HK-2 (cell line): ENCODE data around the gene RHBG.

Source experiments
- DNase-seq: peaks from one replicate; pipeline ENCODE4 v3.0.0-alpha.2; 2018; ENCODE audit not compliant: unreplicated experiment

RHBG gene

DNA sequence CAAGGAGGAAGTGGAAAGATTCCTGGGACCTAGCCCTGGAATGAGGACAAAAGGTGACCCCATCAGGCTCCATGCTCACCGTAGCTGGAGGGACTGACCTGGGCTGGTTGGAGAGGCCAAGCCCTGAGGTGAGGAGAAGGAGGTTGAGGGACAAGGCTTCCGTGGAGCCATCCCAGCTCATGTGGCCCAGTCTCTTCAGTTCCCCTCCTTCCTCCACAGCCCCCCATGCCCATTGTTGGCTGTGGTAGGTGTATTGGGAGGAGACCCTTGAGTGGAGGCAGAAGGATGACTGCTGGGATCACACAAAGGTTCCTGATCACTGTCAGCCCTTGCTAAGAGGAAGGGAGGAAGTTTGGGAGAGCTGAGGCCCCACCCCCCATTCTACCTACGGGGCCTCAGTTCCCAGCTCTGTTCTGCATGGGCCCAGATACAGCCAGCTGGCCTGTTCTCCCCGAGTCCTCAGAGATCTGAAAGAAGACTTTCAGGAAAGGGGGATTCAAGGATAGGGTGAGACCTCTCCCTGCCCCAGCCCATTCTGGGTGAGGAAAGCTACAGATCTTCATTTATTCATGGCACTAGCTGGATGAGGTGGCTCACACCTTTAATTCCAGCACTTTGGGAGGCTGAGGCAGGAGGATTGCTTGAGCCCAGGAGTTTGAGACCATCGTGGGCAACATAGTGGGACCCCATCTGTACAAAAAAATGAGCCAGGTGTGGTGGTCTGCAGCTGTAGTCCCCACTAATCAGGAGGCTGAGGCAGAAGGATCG lies 17.3 kb downstream of the RHBG start:
- DNase-seq: no peak

DNA sequence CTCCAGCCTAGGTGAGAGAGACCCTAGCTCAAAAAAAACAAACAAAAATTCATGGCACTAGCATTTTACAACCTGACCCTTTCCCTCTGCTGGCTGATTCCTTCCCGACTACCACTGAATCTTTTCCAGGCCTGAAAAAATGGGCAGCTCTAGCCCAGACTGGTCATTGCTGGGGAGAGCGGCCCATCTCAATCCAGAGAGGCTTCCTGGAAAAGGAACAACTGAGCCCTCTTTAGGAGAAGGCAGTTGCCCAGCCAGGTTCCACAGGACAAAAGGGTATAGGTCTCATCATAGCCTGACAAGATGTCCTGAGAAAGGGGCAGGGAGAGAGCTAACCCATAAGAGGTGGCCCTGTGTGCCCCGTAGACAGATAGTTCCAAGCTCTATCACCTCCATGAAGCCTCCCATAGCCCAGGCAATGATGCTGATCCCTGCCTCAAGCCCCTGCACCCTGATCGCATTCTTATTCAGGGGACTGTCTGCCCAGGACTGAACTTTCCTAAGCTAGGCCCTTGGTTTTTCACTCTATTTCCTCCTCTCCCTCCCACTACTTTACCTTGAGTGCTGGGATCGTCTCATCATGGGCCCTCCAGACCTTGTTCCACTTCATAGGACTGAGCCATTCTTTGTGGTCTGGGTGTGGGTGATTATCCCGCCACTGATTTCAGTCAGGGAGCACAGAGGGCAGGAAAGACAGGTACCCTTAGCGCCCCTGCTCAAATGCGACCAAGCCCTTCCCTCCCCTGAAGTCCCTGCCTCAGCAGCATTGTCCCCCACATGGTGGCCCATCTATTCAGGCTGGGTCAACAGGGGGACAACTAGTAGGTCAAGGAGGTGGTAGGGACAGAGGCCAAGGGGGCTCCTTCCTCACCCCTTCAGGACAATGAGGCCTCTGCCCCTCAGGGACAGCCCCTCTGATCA lies 18.2 kb downstream of the RHBG start:
- no peak for DNase-seq

DNA sequence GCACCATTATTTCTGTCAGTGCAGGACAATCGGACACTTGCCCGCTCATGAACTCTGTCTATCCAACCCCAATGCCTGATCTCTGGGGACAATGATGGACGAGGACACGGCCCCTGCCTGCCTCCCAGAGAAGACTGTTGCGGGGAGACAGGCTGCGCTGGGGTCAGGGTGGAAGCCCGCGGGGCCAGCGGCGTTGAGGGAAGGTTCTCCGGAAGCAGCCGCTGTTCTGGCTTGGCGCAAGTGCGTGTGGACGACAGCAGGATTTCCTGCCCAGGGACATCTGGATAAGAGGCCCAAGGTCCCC lies 18.8 kb downstream of the RHBG start:
- DNase-seq: no peak

DNA sequence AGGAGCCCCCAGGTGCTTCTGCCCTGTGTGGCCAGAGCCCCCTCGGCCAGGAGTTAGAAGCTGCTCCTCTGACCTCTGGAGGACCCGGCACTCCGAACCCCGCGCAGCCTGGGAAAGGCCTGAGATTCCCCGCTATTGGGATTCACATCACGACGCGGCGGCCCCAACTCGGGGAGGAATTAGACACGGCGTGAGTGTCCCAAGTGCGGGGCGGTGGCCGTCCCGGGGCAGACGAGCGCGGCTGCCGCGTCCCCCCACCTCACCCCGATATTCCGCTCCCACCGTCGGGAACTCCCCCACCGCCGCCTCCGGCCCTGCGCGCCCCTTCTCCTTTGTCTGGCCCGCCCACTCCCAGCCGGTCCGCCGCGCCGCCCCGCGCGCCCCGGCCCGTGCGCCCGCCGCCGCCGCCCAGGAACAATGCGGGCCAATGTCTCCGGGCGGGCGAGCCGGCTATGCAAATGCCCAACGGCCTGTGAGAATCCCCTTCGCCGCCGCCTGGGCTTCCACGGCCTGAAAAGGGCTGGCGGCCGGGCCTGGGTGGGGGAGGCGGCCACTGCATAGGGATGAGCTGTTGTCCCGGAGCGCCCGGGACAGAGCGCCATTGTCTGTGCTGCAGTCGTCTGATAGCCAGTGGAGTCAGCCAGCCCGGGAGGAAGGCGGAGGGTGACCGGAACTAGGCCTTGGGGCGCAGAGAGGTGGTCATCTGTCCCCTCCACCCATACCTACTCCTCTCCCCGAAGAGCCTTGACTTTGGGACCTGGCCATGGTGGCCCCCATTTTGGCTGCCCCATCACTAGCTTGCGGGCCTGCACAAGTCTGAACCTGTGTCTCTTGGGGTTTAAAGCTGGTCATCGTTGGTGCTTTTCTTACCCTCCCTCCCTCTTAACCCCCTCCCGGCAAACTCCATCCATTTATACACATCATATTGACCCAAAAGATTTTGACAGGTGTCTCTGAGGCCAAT lies 19.4 kb downstream of the RHBG start:
- no peak for DNase-seq

DNA sequence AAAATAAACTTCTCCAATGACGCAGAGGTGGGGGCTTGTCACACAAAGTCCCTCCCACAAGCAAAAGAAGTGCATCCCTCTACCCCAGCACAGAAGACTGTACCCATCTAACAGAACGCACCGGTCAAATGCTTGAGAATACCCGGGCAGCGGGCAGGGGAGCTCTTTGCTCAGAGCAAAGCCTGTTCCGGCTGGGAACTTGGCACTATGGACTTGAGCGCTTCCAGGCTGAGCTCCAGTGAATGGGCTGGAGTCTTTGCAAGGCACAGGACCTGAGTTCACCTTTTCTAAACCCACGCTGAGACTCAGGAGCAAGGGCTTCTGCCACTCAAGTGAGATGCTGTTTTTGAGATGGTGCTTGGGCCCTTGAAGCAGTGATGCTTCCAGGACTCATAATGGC lies 20.3 kb downstream of the RHBG start:
- no peak for DNase-seq

DNA sequence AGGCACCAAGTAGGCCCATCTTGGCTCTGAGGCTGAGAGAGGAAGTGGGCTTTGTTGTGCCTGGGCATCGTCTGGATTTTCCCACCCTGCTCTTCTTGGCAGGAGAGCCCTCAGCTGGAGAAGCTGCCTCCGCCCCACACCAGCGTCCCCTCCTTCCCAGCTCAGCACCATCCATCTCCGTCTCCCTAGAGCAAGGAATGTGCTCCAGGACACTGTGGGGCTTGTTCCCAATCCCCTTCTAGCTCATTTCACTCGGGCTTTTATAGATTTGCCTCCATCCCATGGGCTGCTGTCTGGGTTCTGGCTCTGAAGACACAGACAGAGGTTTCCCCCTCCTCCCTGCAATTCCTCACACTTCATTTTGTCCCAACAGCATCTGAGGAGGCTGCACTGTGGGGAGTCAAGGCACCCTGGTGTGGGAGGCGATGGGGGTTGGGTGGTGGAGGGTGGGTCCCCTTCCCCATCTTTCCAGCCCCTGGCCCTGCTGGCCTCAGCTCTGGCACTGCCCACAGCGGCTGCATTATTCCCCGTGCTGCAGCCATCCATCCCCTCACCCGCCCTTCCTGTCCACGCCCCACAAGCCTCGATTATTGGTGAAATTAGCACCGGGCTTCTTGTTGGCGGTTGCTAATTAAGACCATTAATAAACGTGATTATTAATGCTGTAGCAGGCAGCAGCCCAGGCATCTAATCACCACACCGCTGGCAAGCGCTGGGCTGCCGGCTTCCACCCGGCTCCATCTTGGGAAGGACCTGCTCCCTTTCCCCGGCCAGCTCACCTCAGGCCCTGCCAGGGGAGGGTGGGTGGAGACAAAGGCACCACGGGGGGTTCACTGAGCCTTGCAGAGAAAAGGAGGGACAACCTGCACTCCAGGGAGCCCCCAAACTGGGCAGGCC lies 21.7 kb downstream of the RHBG start:
- no peak for DNase-seq

DNA sequence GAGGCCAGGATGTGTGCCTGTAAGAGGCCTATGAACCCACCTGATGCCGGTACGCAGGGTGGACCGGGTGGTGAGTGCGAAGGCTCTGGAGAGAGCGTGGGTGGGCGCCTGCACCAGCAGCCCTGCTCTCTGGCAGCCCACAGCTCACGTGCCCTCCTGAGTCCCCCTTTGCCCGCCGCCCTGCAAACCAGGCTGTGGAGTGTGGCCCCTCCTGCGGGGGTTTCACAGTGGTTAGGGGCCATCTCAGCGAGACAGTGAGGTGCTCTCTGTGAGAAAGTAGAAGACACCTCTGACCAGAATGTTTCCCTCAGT lies 22.3 kb downstream of the RHBG start:
- no peak for DNase-seq

DNA sequence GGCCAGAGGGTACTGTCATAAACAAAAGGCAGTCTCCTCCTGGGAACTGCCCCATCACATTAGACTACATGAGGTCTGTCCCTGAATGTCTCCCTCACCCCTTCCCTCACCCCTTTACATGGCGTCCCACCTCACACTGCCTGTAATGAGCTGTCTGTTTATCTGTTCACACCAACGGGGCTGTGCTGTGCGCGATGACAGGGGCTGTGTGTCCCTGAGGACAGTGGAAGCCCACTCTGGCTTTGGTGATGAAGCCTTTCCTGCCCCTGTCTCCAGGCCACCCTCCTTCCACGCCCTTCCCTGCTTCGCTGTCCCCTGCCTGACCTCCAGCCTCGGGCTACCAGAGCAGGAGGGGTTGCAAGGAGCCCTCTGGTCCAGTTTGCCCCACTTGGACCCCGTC lies 22.7 kb downstream of the RHBG start:
- no peak for DNase-seq

DNA sequence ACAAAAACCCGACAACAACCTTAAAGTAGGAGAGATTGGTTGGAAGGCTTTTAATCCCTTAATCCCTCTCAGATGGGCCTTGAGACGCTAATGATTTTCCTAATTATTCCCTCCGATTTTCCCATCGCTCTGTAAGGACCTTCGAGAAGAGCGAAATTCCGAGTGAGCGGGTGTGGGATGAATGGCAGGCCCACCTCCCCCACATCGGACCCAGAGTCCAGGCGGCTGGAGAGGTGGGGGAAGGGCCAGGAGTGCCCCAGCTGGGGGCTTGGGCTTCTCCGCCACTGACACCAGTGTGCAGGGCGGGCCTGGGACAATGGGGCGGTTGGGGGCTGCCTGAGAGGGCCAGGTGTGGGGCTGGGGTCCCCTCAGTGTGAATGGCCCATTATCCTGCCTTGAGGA lies 23.4 kb downstream of the RHBG start:
- no peak for DNase-seq

DNA sequence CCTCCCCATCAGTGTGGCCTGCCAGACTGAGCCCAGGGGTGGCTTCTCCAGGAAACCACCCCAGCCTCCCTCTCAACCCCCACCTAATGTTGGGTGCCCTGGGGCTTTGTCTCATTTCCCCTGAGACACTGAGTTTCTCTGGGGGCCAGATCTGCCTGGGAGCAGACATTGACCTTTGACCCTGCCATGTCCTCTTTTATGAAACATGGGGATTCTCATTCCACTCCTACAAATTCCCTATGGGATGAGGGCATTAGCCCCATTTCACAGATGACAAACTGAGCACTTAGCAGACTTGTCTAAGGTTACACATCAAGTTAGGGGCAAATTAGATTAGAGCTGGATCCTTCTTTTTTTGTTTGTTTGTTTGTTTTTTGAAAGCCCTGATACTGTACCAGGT lies 24.1 kb downstream of the RHBG start:
- no peak for DNase-seq

DNA sequence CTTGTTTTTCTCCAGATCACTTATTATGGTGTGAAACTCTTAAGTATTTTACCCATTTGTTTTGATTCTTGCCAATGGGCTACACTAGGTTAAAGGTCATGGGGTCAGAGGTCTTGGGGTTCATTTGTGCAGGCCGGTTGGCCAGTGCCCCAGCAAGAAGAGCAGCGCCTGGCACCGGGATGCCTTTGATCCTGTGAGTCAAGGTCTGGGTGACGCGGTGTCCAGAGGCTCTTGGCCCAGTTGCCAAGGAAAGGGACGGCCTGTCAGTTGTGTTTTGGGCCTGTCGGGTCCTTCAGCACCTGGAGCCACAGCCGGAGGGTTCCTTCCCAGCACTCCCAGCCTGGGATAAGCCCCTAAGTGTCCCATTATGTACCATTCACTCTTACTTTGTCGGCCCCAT lies 25.1 kb downstream of the RHBG start:
- no peak for DNase-seq

DNA sequence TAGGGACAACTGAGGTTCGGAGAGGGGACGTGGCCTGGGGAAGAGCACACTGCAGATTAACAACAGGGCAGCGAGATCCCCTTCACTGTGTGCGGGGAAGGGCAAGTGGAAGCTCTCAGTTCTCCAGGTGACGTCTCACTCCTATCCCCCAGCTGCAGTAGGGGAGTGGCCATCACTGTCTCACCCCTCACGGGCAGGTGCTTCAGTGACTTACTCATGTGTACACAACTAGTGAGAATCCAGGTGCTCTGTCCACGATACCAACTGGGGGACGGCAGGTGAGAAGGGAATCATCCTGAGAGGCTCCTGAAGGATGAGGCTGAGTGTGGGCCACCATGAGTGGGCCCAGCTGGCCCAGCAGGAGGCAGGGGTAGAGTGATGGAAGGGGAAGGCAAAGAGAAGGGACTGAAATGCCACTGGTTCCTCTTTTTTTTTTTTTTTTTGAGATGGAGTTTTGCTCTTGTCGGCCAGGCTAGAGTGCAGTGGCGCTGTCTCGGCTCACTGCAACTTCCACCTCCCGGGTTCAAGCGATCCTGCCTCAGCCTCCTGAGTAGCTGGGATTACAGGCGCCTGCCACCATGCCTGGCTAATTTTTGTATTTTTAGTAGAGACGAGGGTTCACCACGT lies 25.9 kb downstream of the RHBG start:
- DNase-seq: no peak

DNA sequence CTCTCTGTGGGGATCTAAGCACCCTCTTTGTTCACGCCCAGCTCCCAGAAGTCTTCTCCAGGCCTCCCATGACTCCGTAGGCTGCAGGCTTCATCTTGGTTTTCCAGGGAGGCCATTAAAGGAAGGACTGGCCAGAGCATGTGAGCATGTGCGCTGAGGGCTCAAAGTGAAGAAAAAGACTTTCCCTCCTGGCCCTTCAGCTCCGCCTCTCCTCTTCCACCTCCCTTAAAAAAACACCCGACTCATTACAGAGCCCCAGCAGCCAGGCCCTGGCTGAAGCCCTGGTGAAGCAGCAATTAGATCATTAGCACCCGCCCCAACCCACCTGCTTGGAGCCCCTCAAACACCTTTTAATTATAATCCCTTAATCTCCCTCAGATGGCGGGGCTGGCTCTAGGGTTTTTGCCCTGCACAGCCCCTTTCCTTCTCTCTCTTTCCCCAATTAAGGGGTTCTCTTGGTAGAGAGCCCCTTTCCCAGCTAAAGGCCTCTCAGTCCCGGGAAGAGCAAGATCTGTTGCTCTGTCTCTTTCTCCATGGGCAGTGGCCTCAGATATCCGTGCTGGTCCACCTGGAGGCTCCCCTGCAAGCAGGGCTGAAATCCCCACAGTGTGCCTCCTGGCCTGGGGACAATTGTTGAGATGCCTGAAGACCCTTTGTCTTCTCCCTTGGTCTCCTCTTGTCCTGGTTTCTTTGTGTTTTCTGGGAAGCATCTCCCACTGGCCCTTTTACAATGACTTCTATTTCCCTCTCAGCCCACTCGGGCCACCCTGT lies 30.5 kb downstream of the RHBG start:
- no peak for DNase-seq

DNA sequence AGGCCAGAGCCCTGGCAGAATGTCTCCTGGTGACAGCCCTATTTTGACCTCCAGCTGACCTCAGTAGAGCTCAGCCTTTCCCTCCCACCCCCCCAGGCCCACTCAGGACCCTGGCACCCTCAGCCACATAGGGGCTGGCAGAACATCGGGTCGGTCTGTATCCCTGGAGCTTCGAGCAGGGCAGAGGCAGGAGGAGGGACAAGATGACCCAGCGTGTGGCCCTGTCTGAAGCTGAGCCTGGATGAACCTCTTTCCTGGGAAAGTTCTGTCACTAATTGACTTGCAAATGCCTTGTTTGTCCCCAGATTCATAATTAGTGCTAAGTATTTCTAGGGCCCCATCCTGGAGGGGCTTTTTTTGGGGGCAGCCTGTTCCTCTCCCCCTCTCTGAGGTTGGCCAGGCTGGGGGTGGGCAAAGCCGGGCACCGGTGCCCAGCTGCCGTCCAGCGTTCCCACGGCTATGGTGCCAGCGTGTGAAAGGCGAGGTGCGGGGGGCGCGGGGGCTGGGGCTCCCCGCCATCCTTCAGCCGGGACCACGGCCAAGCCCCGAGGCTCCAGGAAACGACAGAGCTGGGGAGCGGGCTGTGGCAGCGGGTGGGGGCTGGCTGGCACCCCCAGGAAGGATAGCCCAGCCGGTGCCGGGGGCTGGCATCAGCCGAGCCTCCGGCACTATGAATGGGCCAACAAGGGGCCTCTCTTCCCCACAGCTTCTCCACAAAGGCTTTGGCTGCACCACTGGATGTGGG lies 31.4 kb downstream of the RHBG start:
- DNase-seq: no peak

DNA sequence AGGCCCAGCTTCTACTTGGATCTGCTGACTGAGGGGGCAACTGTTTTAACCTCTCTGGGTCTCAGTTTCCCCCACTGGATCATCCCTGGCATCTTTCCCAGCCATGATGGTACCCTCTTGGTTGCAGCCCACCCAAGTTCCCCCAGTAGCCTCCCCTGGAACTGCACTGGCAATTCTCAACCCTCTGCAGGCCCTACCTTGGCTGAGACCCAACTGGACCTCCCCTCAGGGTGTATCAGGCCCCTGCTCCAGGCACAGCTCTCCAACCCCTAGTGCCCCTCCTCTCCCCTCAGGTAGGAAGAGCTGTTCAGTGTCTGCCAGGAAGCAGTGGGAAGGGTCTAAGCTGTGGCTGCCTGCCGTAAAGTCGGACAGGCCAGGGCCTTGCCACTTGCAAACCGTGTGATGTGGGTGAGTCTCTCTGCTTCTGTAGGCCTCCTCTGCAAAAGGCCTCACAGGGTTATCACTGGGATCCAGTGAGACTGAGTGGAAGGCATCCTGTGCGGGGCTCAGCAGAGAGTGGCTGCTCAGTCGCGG lies 32.1 kb downstream of the RHBG start:
- DNase-seq: no peak

DNA sequence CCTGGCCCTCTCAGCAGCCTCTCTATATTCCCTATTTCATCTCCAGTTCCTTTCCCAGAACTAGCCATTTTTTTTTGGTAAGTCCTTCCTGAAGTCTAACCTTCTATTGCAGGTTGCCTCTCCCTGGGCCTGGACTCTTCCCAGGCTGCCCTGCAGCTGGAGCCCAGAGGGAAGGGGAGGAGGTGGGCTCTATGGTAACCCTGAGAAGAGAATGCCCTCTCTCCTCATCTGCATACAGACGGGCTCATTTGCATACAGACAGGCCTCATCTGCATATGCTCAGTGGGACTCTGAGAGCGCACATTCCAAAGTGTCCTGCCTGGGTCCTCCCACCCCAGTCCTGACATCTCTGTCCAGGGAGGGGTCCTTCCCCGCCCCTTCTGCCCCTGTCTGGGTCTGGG lies 32.7 kb downstream of the RHBG start:
- DNase-seq: no peak

DNA sequence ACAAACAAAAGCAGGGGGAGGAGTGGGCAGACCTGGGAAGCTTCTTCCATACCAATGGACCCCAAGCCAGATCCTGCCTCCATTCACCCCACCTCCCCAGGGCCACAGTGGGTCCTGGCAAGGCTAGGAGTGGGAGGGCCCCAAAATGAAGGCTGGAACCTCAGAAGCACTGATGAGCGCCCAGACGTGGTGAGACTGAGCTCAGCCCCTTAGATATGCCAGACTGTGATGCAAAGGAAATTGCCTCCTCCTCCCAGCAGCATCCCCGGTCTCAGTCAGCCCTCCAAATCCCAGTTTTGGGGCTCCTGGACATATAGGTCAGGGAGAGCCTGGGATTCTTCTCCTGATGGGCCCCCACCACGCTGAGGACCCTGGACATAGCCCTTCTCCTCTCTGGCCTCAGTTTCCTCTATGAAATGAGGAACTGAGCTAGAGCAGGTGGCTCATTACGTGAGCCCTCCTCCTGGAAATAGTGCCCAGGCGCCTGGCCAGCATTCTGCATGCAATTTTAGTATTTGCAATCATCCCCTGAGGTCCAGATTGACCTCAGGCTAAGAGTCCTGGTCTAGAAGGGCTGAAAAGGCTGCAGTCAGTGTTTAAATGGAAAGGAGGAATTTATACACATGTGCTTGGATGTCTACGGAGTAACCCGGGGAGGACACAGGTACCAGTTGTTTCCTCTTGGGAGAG lies 33.5 kb downstream of the RHBG start:
- DNase-seq: no peak

DNA sequence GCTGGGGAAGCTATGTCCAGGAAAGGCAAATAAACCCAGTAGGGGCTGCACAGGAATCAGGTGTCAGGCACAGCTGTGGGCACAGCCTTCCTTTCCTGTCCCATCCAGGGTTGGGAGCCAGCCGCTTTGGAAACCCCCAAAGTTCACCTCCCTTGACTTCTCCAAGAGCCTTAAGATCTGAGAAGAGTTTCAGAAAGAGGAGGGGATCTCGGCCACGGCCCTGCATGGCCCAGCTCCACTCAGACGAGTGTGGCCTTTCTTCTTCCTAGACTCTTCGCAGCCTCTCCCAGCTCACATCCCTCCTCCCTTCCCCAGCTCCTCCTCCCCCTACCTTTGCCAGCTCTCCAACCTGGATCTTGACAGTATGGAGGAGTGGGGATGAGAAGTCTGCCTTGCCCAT lies 36.7 kb downstream of the RHBG start:
- DNase-seq: no peak

DNA sequence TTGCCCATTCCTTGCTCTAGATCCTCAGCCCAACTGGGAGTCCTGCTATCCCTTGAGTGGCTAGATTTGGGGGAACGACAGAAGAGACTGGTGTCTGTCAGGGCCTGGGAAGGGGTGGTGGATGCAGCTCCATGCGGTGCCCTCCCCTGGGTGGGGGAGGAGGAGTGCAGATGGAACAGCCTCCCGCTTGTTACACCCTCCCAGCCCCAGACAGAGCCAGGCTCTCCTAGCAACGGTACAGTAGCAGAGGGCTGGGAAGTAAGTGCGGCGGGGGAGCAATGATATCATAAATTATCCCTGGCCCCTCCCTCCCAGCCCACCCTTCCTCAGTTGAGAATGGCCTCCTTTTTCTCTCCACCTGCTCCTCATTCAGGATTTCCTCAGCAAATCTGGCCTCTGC lies 37.2 kb downstream of the RHBG start:
- DNase-seq: no peak
